Activated T-cell treated with anti-CD3 and anti-CD28 coated beads for 4 hours (primary cell): Measurements from ENCODE around the gene C1QTNF1.

Experiments
- DNase-seq: peaks from one replicate; pipeline ENCODE4 v3.0.0-alpha.2; 2020

C1QTNF1 gene

GRCh38 chr17:79097226-79098055 lies 73.5 kb downstream of the C1QTNF1 start:
- no peak for DNase-seq

- no peak for DNase-seq
Measured at GRCh38 chr17:79098282-79098867, 74.4 kb downstream of the C1QTNF1 start.
